Stimulated activated CD8-positive, alpha-beta memory T cell treated with anti-CD3 and anti-CD28 coated beads, Interleukin-12 subunit alpha, Interleukin-12 subunit beta, amount 100 ng/mL, for 24 hours (primary cell): ENCODE data around the gene SPARCL1.
"Not testable (repeated sequence)": the region's sequence is repeated elsewhere in the genome, so short reads cannot be mapped to it uniquely, and the experiment has no call there.

Experiments used
- DNase-seq: peaks from one replicate; pipeline ENCODE4 v3.0.0-alpha.2; 2020; ENCODE audit errors: extremely low read depth

SPARCL1 gene, protein sequence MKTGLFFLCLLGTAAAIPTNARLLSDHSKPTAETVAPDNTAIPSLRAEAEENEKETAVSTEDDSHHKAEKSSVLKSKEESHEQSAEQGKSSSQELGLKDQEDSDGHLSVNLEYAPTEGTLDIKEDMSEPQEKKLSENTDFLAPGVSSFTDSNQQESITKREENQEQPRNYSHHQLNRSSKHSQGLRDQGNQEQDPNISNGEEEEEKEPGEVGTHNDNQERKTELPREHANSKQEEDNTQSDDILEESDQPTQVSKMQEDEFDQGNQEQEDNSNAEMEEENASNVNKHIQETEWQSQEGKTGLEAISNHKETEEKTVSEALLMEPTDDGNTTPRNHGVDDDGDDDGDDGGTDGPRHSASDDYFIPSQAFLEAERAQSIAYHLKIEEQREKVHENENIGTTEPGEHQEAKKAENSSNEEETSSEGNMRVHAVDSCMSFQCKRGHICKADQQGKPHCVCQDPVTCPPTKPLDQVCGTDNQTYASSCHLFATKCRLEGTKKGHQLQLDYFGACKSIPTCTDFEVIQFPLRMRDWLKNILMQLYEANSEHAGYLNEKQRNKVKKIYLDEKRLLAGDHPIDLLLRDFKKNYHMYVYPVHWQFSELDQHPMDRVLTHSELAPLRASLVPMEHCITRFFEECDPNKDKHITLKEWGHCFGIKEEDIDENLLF

DNA sequence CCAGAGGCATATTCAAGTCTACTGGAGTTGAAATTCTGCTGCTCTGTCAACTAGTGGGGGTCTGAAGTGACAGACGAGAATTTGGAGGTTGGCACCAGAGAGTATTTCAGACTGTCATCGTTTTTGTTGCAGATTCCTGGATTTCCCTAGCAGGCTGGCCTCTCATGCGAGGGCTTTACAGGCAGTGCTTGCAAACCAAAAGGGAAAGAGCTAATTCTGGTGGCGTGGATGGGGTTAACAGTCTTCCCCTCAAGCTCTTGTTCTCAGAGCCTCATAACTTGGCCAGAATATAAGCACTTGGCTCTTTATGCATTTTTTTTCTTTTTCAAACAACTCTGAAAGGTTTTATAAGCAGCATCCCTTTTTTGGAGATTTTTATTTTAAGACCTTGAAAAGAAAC, at the start of gene SPARCL1:
Gene SPARCL1, minus strand, starts transcription at position 190 of the 400 bp plus-strand sequence. CDS start 29,802 bp downstream, outside the sequence.
- DNase-seq: no peak

GRCh38 chr4:87575983-87576382, 46.8 kb upstream of the SPARCL1 start:
- DNase-seq: no peak

- no peak for DNase-seq
Observed at GRCh38 chr4:87575408-87575807, 46.2 kb upstream of the SPARCL1 start.

- DNase-seq: no peak
Observed at GRCh38 chr4:87574996-87575395, 45.8 kb upstream of the SPARCL1 start.

- DNase-seq: not testable (repeated sequence)
Observed at GRCh38 chr4:87574376-87574775, 45.2 kb upstream of the SPARCL1 start.

DNA sequence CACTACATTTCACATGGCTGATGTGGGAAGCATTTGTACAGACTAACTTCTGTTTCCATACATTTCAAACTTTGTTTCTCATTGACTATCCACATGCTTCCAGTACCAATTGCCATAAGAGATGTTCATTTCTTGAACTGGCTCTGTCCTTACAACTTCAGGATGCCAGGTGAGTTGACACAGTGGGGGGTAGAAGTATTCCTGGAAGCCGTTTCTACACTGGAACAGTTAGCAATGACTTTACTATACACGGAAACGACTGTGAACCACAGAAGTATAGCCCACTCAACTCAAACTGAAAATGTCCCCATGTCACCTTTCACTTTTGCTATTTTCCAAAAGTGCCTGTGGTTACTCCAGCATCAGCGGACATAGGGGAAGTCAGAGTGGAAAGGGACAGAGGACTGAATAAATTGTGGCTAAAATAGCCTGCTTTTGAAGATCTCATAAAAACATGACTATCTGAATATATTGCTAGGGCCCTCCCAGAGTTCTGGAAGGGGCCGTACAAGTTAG, 41.2 kb upstream of the SPARCL1 start:
- DNase-seq: no peak

DNA sequence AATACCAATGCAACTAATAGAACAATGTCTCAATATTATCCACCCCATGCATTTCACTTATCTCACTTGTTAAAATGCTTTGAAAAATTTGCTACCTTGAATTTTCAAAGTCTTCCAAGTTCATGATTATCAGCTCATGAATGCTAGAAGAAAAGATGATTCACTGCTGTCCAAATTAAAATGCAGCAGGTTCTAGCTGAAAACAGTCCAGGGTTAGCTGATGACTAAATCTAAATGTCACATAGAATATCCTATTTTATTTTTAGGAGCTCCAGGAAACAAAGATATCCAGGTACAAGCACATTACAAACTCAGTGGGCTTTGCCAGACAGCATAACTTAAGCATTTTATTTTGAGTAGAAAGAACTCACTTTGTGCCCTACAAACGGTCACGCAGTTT, 38.0 kb upstream of the SPARCL1 start:
- DNase-seq: no peak

GRCh38 chr4:87566276-87566675, 37.1 kb upstream of the SPARCL1 start:
- no peak for DNase-seq

- no peak for DNase-seq
Observed at GRCh38 chr4:87565746-87566145, 36.6 kb upstream of the SPARCL1 start.

DNA sequence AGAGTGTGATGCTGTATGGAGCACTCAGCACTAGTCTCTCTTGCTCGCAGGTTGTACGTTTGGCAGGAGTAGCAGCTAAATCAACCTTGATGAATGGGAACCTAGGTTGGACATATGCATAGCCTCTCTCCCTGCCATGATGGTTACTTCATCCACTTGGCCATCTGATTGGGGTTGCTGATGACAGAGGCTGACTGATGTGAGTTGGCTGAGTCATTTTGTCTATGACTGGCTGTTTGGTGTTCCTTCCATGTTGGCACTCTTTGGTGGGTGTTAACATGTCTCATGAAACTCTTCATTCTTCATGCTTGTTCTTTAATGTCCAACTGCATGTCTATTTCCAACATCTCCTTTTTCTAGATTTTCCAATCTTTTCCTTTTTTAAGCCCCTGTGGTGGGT, 31.6 kb upstream of the SPARCL1 start:
- DNase-seq: no peak

DNA sequence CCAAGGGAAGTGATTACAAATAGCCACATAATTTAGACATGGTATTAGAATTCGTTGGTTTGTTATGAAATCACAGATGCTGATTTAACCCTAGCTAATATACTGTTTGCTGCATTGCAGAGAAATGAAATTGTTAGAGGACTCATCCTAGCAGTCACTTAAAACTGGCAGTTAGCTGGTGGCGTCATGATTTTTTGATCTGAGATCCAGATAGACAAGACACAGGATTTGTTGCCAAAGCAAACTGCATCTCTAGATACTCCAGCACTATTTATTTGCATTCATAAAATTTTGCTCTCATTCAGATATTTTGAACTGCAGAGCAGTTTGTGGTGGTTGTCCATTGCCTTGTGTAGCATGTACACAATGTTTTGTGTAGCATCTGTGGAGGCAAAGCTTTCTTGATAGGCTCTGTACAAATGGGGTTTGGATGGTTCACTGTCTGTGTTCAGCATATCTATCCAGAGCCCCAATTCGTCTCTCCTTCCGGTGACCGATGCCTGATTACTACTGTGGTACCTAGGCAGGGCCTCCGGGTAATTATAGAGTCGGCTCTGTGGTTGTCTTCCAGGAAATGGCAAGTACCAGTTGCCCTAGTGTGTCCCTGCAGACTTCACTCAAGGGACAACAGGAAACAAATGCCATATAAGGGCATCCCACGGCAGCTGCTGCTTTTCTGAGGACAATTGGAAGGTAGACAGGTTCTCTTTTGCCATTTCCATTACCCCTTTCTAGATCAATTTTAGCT, 30.1 kb upstream of the SPARCL1 start:
- DNase-seq: peak; percentile 5

- no peak for DNase-seq
Observed at GRCh38 chr4:87557348-87557747, 28.2 kb upstream of the SPARCL1 start.

DNA sequence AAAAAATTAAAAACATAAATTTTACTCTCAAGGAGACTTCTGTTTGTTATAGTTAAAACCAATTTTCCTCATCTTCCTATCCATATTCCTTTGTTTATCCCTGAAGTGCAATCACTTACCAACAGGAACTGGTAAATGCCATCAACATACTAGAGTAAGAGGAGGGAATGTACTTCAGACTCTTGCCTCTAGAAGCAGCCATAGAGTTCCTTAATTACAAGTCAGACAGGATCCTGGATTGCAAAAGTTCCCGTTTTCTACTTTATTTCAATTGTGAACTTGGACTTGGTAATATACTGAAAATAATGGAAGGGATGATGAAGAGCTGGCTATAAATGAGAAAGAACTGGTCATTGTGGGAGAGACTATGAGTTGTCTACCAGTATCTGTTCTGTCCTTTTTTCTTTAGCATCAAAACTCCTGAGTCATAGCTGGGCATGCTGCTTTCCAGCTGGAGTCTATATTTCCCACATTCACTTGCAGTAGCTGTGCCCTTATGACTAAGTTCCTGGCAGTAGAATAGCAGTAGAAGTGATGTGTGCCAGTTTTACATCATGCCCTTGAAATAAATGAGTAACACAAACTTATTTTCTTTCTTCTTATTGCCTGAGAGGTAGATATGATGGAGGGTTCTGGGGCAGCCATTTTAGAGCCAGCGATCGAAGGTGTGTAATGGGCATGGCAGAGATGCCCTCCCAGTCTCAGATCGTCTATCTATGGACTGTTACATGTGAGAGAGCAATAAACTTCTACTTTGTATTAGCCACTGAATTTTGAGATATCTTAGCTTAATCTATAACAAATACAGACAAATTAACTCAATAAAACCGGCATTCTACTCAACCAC, 26.8 kb upstream of the SPARCL1 start:
- DNase-seq: no peak

DNA sequence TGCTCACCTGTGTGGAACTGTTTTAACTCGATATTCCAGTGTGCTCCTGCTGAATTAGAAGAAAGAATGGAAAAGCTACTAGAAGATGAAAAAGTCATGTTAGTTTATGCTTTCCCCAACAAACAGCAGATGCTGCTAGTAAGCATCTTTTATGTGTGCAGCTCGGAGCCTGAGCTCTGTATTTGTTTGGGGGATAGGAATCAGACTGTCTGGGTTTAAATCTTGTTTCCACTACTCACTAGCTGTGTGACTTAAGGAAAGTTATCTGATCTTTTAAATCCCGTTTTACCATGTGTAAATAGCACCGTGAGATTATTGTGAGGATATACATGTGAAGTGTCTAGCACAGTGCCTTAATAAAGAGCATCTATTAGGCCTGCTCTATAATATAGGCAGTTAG, 24.0 kb upstream of the SPARCL1 start:
- DNase-seq: no peak

DNA sequence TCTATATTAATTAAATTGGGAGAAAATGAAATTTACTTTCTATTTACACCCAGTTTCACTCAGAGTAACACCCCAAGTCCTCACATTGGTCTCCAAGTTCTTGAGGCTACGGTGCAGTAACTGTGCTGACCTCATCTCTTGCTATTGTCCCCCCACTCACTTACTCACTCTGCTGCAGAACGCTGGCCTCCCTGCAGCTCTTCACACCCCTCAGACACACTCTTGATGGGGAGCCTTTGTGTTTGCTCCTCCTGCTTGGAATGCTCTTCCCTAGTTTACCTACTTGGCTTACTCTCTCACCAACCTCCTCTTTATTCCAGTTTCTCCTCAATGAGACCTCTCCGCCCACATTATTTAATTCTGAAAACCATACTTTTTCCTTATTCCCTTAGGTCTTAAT, 22.2 kb upstream of the SPARCL1 start:
- DNase-seq: no peak

- DNase-seq: no peak
Observed at GRCh38 chr4:87547016-87547708, 18.0 kb upstream of the SPARCL1 start.

DNA sequence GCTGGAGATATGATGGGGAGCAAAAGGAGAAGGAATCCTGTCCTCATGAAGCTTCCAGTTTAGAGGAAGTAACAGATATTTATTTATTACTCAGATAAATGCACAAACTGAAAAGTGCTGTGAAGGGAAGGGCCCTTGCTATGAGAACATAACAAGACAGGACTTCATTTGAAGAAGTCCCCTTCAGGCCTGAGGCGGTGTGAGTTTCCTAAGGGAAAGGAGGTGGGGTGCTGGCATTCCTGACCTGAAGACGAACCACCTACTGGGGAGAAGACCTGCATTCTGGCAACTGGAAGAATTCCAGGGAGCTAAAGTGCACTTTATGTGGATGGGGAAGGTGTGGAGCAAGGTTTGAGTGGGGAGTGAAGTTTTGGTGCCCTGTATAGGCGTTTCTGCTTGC, 15.9 kb upstream of the SPARCL1 start:
- no peak for DNase-seq

- DNase-seq: no peak
Observed at GRCh38 chr4:87543835-87544461, 14.8 kb upstream of the SPARCL1 start.

DNA sequence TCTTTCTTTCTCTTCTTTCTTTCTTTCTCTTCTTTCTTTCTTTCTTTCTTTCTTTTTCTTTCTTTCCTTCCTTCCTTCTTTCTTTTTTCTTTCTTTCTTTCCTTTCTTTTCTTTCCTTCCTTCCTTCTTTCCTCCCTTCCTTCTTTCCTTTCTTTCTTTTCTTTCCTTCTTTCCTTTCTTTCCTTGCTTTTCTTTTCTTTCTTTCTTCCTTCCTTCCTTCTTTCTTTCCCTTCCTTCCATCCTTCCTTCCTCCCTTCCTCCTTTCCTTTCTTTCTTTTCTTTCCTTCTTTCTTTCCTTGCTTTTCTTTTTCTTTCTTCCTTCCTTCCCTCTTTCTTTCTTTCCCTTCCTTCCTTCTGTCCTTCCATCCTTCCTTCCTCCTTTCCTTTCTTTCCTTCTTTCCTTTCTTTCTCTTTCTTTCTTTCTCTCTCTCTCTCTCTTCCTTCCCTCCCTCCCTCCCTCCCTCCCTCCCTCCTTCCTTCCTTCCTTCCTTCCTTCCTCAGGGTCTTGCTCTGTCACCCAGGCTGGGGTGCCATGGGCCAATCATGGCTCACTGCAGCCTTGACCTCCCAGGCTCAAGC, 13.6 kb upstream of the SPARCL1 start:
- DNase-seq: no peak
